ENCODE measurements around the gene TBC1D10A. TPM values are rescaled to one million over a fixed set of nuclear protein-coding genes. Genes with fewer than 3 reads are reported as not detected.

TBC1D10A gene
- total and polyA plus RNA-seq, 2 experiments from 2014 or later = 3.3 to 8.8 TPM

GRCh38 chr22:30325065-30325720, 1.5 kb downstream of the TBC1D10A start (continued):
- TF ChIP-seq, protein P1, sequence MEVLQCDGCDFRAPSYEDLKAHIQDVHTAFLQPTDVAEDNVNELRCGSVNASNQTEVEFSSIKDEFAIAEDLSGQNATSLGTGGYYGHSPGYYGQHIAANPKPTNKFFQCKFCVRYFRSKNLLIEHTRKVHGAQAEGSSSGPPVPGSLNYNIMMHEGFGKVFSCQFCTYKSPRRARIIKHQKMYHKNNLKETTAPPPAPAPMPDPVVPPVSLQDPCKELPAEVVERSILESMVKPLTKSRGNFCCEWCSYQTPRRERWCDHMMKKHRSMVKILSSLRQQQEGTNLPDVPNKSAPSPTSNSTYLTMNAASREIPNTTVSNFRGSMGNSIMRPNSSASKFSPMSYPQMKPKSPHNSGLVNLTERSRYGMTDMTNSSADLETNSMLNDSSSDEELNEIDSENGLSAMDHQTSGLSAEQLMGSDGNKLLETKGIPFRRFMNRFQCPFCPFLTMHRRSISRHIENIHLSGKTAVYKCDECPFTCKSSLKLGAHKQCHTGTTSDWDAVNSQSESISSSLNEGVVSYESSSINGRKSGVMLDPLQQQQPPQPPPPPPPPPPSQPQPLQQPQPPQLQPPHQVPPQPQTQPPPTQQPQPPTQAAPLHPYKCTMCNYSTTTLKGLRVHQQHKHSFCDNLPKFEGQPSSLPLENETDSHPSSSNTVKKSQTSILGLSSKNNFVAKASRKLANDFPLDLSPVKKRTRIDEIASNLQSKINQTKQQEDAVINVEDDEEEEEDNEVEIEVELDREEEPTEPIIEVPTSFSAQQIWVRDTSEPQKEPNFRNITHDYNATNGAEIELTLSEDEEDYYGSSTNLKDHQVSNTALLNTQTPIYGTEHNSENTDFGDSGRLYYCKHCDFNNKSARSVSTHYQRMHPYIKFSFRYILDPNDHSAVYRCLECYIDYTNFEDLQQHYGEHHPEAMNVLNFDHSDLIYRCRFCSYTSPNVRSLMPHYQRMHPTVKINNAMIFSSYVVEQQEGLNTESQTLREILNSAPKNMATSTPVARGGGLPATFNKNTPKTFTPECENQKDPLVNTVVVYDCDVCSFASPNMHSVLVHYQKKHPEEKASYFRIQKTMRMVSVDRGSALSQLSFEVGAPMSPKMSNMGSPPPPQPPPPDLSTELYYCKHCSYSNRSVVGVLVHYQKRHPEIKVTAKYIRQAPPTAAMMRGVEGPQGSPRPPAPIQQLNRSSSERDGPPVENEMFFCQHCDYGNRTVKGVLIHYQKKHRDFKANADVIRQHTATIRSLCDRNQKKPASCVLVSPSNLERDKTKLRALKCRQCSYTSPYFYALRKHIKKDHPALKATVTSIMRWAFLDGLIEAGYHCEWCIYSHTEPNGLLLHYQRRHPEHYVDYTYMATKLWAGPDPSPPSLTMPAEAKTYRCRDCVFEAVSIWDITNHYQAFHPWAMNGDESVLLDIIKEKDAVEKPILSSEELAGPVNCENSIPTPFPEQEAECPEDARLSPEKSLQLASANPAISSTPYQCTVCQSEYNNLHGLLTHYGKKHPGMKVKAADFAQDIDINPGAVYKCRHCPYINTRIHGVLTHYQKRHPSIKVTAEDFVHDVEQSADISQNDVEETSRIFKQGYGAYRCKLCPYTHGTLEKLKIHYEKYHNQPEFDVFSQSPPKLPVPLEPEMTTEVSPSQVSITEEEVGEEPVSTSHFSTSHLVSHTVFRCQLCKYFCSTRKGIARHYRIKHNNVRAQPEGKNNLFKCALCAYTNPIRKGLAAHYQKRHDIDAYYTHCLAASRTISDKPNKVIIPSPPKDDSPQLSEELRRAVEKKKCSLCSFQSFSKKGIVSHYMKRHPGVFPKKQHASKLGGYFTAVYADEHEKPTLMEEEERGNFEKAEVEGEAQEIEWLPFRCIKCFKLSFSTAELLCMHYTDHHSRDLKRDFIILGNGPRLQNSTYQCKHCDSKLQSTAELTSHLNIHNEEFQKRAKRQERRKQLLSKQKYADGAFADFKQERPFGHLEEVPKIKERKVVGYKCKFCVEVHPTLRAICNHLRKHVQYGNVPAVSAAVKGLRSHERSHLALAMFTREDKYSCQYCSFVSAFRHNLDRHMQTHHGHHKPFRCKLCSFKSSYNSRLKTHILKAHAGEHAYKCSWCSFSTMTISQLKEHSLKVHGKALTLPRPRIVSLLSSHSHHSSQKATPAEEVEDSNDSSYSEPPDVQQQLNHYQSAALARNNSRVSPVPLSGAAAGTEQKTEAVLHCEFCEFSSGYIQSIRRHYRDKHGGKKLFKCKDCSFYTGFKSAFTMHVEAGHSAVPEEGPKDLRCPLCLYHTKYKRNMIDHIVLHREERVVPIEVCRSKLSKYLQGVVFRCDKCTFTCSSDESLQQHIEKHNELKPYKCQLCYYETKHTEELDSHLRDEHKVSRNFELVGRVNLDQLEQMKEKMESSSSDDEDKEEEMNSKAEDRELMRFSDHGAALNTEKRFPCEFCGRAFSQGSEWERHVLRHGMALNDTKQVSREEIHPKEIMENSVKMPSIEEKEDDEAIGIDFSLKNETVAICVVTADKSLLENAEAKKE (CRISPR knock-in tag; IDR thresholded peaks at IDR 0.05) = no peak
- TF ChIP-seq ETS1 (IDR thresholded peaks at IDR 0.05) (no peak), ZNF331 (CRISPR knock-in tag; IDR thresholded peaks at IDR 0.05; ENCODE audit: low read depth) (no peak), EZH2 (IDR thresholded peaks at IDR 0.05; ENCODE audit: low read depth, unreplicated experiment) (no peak)

DNA sequence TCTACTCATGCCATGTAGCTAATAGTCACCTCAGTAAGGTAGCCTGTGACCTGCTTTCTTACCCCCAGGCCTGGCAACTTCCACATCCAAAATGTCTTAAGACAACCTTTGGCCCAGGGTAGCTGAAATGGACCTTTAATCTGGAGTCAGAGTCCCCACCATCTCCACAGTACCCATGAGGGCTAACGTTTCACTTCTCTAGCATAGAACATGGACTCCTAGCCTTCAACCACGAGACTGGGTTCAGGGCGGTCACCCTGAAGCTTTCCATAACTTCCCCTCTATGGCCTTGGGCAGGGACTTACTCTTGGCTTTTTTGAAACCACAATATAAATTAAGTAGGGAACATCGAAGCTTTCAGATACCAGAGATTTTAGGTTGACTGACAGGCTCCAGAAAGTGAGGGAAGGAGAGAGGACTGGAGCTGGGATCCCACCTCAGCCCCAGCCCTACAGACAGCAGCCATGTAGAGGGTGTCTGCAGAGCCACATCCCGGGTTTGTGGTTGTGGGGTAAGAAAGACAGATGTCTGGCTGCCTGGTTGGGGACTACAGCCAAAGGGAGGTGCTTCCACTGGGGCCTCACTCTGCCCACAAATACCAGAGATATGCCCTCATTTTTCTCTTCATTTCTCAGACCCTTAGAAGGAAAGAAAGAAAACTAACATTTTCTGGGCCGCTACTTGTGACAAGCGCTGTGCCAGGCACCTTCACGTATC, 2.6 kb downstream of the TBC1D10A start:
- Mint-ChIP-seq H3K9me3 (no peaks in the 10 kb centered on the region), H3K27ac (no peak overlapping the region), H3K4me1 (peaks cover 25% of the 10 kb centered on the region), H3K27me3 (ENCODE audit: insufficient read depth, low read depth, poor library complexity) (peaks cover 8% of the 10 kb centered on the region), H3K4me3 (no peak overlapping the region), H3K36me3 (ENCODE audit: low read depth) (no peaks in the 10 kb centered on the region; the same call in 2 of the 3 replicates)
- no peak overlapping the region for H3K27ac ChIP-seq (ENCODE audit: low read depth)
- H3K4me2 ChIP-seq = no peak overlapping the region
- no peaks in the 10 kb centered on the region for H3K79me2 ChIP-seq (replicated peaks; ENCODE audit: insufficient read depth)
- H3K36me3 ChIP-seq (ENCODE audit: insufficient read depth) = no peaks in the 10 kb centered on the region
- DNase-seq (ENCODE audit: low spot score) = no peak
- H2AFZ ChIP-seq = no peak overlapping the region
- no peak for ATAC-seq
- peaks cover 6% of the 10 kb centered on the region for H3K4me1 ChIP-seq (ENCODE audit: insufficient read depth)
- H3F3A ChIP-seq (replicated peaks; ENCODE audit: low read depth) = peaks cover 4% of the 10 kb centered on the region; the same call in 1 of the 2 replicates
- H3K9me2 ChIP-seq (ENCODE audit: insufficient read depth) = no peaks in the 10 kb centered on the region
- H3K27me3 ChIP-seq (ENCODE audit: insufficient read depth) = no peaks in the 10 kb centered on the region
- peaks cover 4% of the 10 kb centered on the region; the same call in 1 of the 2 replicates for H4K20me1 ChIP-seq (replicated peaks; ENCODE audit: insufficient read depth)
- H3K4me3 ChIP-seq = no peak overlapping the region
- TF ChIP-seq NANOG (IDR thresholded peaks at IDR 0.05; ENCODE audit: borderline replicate concordance) (no peak), EZH2 (IDR thresholded peaks at IDR 0.05; ENCODE audit: low read depth, unreplicated experiment) (no peak), ZNF331 (CRISPR knock-in tag; IDR thresholded peaks at IDR 0.05; ENCODE audit: low read depth) (no peak)
- TF ChIP-seq, protein P2, sequence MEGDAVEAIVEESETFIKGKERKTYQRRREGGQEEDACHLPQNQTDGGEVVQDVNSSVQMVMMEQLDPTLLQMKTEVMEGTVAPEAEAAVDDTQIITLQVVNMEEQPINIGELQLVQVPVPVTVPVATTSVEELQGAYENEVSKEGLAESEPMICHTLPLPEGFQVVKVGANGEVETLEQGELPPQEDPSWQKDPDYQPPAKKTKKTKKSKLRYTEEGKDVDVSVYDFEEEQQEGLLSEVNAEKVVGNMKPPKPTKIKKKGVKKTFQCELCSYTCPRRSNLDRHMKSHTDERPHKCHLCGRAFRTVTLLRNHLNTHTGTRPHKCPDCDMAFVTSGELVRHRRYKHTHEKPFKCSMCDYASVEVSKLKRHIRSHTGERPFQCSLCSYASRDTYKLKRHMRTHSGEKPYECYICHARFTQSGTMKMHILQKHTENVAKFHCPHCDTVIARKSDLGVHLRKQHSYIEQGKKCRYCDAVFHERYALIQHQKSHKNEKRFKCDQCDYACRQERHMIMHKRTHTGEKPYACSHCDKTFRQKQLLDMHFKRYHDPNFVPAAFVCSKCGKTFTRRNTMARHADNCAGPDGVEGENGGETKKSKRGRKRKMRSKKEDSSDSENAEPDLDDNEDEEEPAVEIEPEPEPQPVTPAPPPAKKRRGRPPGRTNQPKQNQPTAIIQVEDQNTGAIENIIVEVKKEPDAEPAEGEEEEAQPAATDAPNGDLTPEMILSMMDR (conservative IDR thresholded peaks at IDR 0.05; ENCODE audit: low read depth in 2 of 2) = no peak
